ENCODE measurements around the gene DRAM1.

- no peak for TF ChIP-seq CTCF (IDR thresholded peaks at IDR 0.05)
- TF ChIP-seq REST (IDR thresholded peaks at IDR 0.05): no peak
- TF ChIP-seq CHD4 (IDR thresholded peaks at IDR 0.05; ENCODE audit: borderline replicate concordance): no peak
- no peak for TF ChIP-seq HOXA7 (CRISPR knock-in tag; IDR thresholded peaks at IDR 0.05)
- no peak for TF ChIP-seq HMGXB4 (CRISPR knock-in tag; IDR thresholded peaks at IDR 0.05; ENCODE audit: borderline replicate concordance)
- TF ChIP-seq EP300 (IDR thresholded peaks at IDR 0.05): no peak
- TF ChIP-seq NPAS2 (CRISPR knock-in tag; IDR thresholded peaks at IDR 0.05; ENCODE audit: borderline replicate concordance): no peak
- no peak for TF ChIP-seq MAX (IDR thresholded peaks at IDR 0.05)
- TF ChIP-seq CEBPB (IDR thresholded peaks at IDR 0.05): no peak
Measured at GRCh38 chr12:101957252-101957959, 80.0 kb downstream of the DRAM1 start.

All from A549 (cell line).